K562 (cell line): ENCODE measurements around the gene SEC22B. TPM values are rescaled to one million over a fixed set of nuclear protein-coding genes. Genes with fewer than 3 reads are reported as not detected.
"Not testable (repeated sequence)": the region's sequence is repeated elsewhere in the genome, so short reads cannot be mapped to it uniquely, and the experiment has no call there.

Experiments used
- ATAC-seq: fragments of 200-7000 bp; cut with Tn5 transposase; 3 replicates; pipeline ENCODE4 v1.9.1; 2020; ENCODE audit warnings: moderate library complexity
- BruUV-seq: library from RNA; stranded (reverse); fragments of 400-500 nt; replicated peaks from 2 replicates; lab custom pipeline; 2021; lab: Mats Ljungman, UMichigan
- CTCF ChIA-PET: fragments of 300-600 bp; formaldehyde crosslinking; extraction: SDS; loops from one replicate; lab custom pipeline; 2021; ENCODE audit warnings: low intra/inter-chr PET ratio; lab: Yijun Ruan, JAX
- POLR2A ChIA-PET: fragments of 300-600, 350-650 bp; sonication (Branson Sonifier 250); formaldehyde crosslinking; extraction: SDS; loops from one replicate; lab custom pipeline; 2021; ENCODE audit warnings: antibody characterized with exemption, inconsistent platforms; lab: Yijun Ruan, JAX
- DNase-seq, 4 experiments: peaks; one replicate each; pipeline versions ENCODE4 v3.0.0 to v3.0.0-alpha.2; 2011 to 2018; ENCODE audit warnings: low spot score in 3 of 4, mixed read lengths in 3 of 4; ENCODE audit errors: extremely low read depth in 1 of 4
- FAIRE-seq: peaks from 2 replicates; lab custom pipeline; 2011; peaks lifted over from hg19 to GRCh38; lab: Jason Lieb, UNC
- H2AFZ ChIP-seq: 2 replicates; pipeline ENCODE4 v1.6.0; 2011; ENCODE audit warnings: low read depth, low read length, control low read depth, inconsistent platforms
- H3K27ac ChIP-seq: fragments of 200-600 bp; 3 replicates; pipeline ENCODE4 v1.8.0; 2011; ENCODE audit warnings: low read depth, mild to moderate bottlenecking, control low read depth, inconsistent platforms, low read length, moderate library complexity, mixed read lengths; ENCODE audit errors: extremely low read depth
- H3K27me3 ChIP-seq, 2 experiments: fragments of 300-600 bp in 1 of 2; 2 replicates in 1 of 2; 3 replicates in 1 of 2; pipeline versions ENCODE4 v1.6.0 to v1.8.0; 2011; ENCODE audit warnings: inconsistent platforms in 2 of 2, low read length in 2 of 2, mild to moderate bottlenecking in 1 of 2, mixed read lengths in 1 of 2, moderate library complexity in 1 of 2; ENCODE audit not compliant: control insufficient read depth in 2 of 2, insufficient read depth in 2 of 2
- H3K36me3 ChIP-seq: fragments of 300-600 bp; 3 replicates; pipeline ENCODE4 v1.8.0; 2011; ENCODE audit warnings: mild to moderate bottlenecking, low read length, inconsistent platforms; ENCODE audit not compliant: control insufficient read depth, insufficient read depth
- H3K4me1 ChIP-seq, 2 experiments: fragments of 200-600 bp in 1 of 2; replicated peaks in 1 of 2; 2 replicates in 1 of 2; 3 replicates in 1 of 2; pipeline versions ENCODE4 v1.5.1 to v1.8.0; 2011; ENCODE audit warnings: inconsistent platforms in 2 of 2, low read length in 2 of 2, mild to moderate bottlenecking in 1 of 2, mixed read lengths in 1 of 2, moderate library complexity in 1 of 2; ENCODE audit not compliant: control insufficient read depth in 2 of 2, insufficient read depth in 2 of 2
- H3K4me2 ChIP-seq: 2 replicates; pipeline ENCODE4 v1.6.1; 2011; ENCODE audit warnings: low read length, control low read depth, inconsistent platforms, mixed read lengths; ENCODE audit not compliant: insufficient read depth
- H3K4me3 ChIP-seq: fragments of 200-600 bp; sonication (generic), shearing (Covaris generic); 2 replicates; pipeline ENCODE4 v1.5.1; 2016; ENCODE audit warnings: control low read depth, inconsistent platforms
- H3K79me2 ChIP-seq: fragments of 200-600 bp; 3 replicates; pipeline ENCODE4 v1.8.0; 2011; ENCODE audit warnings: low read length, inconsistent platforms; ENCODE audit not compliant: control insufficient read depth, insufficient read depth
- H3K9ac ChIP-seq, 2 experiments: 2 replicates each; pipeline versions ENCODE4 v1.6.0 to v1.6.1; 2011; ENCODE audit warnings: low read depth in 2 of 2, low read length in 2 of 2, control low read depth in 1 of 2, inconsistent platforms in 1 of 2, mild to moderate bottlenecking in 1 of 2, mixed read lengths in 1 of 2; ENCODE audit not compliant: insufficient read depth in 1 of 2
- H3K9me1 ChIP-seq: one replicate; pipeline ENCODE4 v1.6.0; 2011; ENCODE audit warnings: inconsistent platforms, mild to moderate bottlenecking, low read length, moderate library complexity; ENCODE audit not compliant: control insufficient read depth, insufficient read depth
- H3K9me3 ChIP-seq: replicated peaks from 2 replicates; pipeline ENCODE4 v1.5.1; 2011; ENCODE audit warnings: low read depth, low read length, inconsistent platforms; ENCODE audit not compliant: control insufficient read depth, insufficient read depth
- H4K20me1 ChIP-seq: replicated peaks from 2 replicates; pipeline ENCODE4 v1.6.1; 2011; ENCODE audit warnings: low read length, inconsistent platforms, mixed read lengths; ENCODE audit not compliant: control insufficient read depth, insufficient read depth
- CEBPB ChIP-seq: fragments of 450-650 bp; IDR thresholded peaks from 2 replicates; pipeline ENCODE4 v1.6.1; 2016; ENCODE audit warnings: missing genetic modification characterization, missing compliant biosample characterization
- CEBPG ChIP-seq, 3 experiments: fragments of 200-800 bp in 1 of 3; sonication (Bioruptor generic) in 1 of 3; sonication (generic) in 1 of 3; formaldehyde crosslinking in 1 of 3; IDR thresholded peaks in 2 of 3; conservative IDR thresholded peaks in 1 of 3; 2 replicates each; pipeline versions ENCODE4 v1.6.1 to v1.8.0; 2016 to 2022; ENCODE audit warnings: missing compliant biosample characterization in 2 of 3, missing genetic modification characterization in 2 of 3, mild to moderate bottlenecking in 1 of 3, missing genetic modification reagents in 1 of 3
- KLF6 ChIP-seq: fragments of 250-450 bp; sonication (Bioruptor Pico); IDR thresholded peaks from 2 replicates; pipeline ENCODE4 v1.4.0; 2020; ENCODE audit warnings: mild to moderate bottlenecking, moderate library complexity, borderline replicate concordance
- ZFP30 ChIP-seq: fragments of 250-450 bp; sonication (Bioruptor Pico); IDR thresholded peaks from 2 replicates; pipeline ENCODE4 v1.8.0; 2022; ENCODE audit warnings: moderate library complexity, mild to moderate bottlenecking, inconsistent platforms, borderline replicate concordance
- ZNF140 ChIP-seq: fragments of 250-450 bp; sonication (Bioruptor Pico); IDR thresholded peaks from 2 replicates; pipeline ENCODE4 v1.8.0; 2021; ENCODE audit warnings: moderate library complexity, mild to moderate bottlenecking, inconsistent platforms
- WGBS: fragments of 100-300 bp; shearing (Covaris generic); methylation state at CpG from one replicate; pipeline ENCODE4 v1.1.6; 2016; ENCODE audit warnings: low coverage, mixed read lengths; ENCODE audit not compliant: insufficient coverage; ENCODE audit errors: missing lambda C conversion rate; 5-methylcytosine and 5-hydroxymethylcytosine counted together
- in situ Hi-C: fragments of 300-500 bp; cut with MboI; formaldehyde crosslinking; loops from 4 replicates; pipeline ENCODE4 v1.15.0; 2018; ENCODE audit warnings: inconsistent platforms, mixed read lengths
- intact Hi-C: fragments of 100-400 bp; cut with micrococcal nuclease; formaldehyde crosslinking; loops from 2 replicates; pipeline ENCODE4 v1.14.2; 2022
- polyA plus RNA-seq, 8 experiments: library from polyadenylated mRNA; depleted of rRNA in 4 of 8; stranded (reverse) in 5 of 8; unstranded in 3 of 8; fragments of >200 nt; fragmentation: Nextera tagmentation in 2 of 8; fragmentation: Illumina TruSeq in 1 of 8; extraction: Ambion mirVana in 2 of 8; extraction: Trizol in 1 of 8; gene quantifications; 2 replicates each; pipeline versions ENCODE4 v1.2.1 to v1.2.3, GENCODE V29; 2011 to 2014; ENCODE audit warnings: inconsistent platforms in 1 of 8, missing spikeins in 1 of 8
- total RNA-seq, 7 experiments: library from RNA; depleted of rRNA in 6 of 7; stranded (reverse); fragments of >200 nt in 6 of 7; fragmentation: Illumina TruSeq in 2 of 7; extraction: Trizol in 2 of 7; gene quantifications; 2 replicates each; pipeline versions ENCODE4 v1.2.1 to v1.2.3, GENCODE V29; 2011 to 2021; ENCODE audit warnings: low replicate concordance in 1 of 7
- TF ChIP-seq, protein P1 (sequence below): fragments of 450-650 bp; formaldehyde crosslinking; IDR thresholded peaks from 2 replicates; pipeline ENCODE4 v1.4.0; 2020; ENCODE audit warnings: mild to moderate bottlenecking, moderate library complexity

SEC22B gene
- total and polyA plus RNA-seq, 9 of the 15 experiments (the other 6 are each of a cell fraction or from before 2014, with no cell fraction given), result 13.1 to 40.3 (median 23.5) TPM

DNA sequence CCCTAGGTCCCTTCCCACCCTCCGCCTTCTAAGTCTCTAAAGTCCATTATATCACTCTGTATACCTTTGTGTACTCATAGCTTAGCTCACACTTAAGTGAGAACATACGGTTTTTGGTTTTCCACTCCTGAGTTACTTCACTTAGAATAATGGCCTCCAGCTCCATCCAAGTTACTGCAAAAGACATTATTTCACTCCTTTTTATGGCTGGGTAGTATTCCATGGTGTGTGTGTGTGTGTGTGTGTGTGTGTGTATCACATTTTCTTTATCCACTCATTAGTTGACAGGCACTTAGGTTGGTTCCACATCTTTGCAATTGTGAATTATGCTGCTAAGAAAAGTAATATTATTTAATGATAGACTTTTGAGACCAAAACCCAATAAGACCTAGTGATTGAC lies 1.7 kb upstream of the SEC22B start:
- H3K9me3 ChIP-seq, H3K9ac ChIP-seq, H3K27ac ChIP-seq, H3K4me1 ChIP-seq, FAIRE-seq, CTCF ChIA-PET, BruUV-seq, DNase-seq, H2AFZ ChIP-seq, ATAC-seq, in situ Hi-C loops, H4K20me1 ChIP-seq, intact Hi-C loops, H3K9me1 ChIP-seq, H3K4me2 ChIP-seq, POLR2A ChIA-PET, H3K36me3 ChIP-seq, H3K4me3 ChIP-seq, H3K27me3 ChIP-seq: not testable (repeated sequence)
- whole genome bisulfite sequencing, result 75% methylated on average over 2 of the region's 2 CpGs
- peaks cover 15% of the 10 kb centered on the region for H3K79me2 ChIP-seq

DNA sequence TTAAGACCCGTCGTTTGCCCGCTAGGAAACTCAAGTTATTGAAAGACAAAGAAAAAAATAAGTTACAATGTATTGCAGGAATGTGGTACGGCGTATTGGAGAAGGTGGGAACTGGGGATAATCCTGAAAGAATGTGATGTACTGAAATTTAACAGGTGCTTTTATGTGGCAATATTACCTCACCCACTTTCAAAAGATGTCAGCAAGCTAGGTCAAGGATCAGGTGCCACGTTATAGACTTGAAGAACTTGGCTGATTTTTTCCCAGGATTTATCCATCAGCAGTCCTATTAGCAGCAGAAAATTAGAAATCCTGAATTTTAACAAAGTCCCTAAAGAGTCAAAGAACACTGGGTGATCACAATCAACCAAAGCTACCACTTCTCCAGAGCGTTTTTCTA lies 632 bp downstream of the SEC22B start:
- H3K27ac ChIP-seq, result peak overlapping the region; percentile 88
- H3K9me3 ChIP-seq, intact Hi-C loops, H3K4me1 ChIP-seq, H3K27me3 ChIP-seq, CTCF ChIA-PET, H3K36me3 ChIP-seq, H3K9me1 ChIP-seq, FAIRE-seq, H4K20me1 ChIP-seq, in situ Hi-C loops: not testable (repeated sequence)
- peaks cover 17% of the 10 kb centered on the region for H3K79me2 ChIP-seq
- TF ChIP-seq, protein P1, sequence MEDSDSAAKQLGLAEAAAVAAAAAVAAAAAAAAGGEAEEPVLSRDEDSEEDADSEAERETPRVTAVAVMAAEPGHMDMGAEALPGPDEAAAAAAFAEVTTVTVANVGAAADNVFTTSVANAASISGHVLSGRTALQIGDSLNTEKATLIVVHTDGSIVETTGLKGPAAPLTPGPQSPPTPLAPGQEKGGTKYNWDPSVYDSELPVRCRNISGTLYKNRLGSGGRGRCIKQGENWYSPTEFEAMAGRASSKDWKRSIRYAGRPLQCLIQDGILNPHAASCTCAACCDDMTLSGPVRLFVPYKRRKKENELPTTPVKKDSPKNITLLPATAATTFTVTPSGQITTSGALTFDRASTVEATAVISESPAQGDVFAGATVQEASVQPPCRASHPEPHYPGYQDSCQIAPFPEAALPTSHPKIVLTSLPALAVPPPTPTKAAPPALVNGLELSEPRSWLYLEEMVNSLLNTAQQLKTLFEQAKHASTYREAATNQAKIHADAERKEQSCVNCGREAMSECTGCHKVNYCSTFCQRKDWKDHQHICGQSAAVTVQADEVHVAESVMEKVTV (CRISPR knock-in tag), result 0 out of 2 replicates have a peak, but pooled peaks have one; percentile 7
- TF ChIP-seq KLF6 (CRISPR knock-in tag) (0 out of 2 replicates have a peak, but pooled peaks have one; percentile 18), CEBPG (CRISPR knock-in tag; IDR thresholded peaks at IDR 0.05) (peak; percentile 65; the same call in 1 of the 2 replicates), CEBPG (tag; conservative IDR thresholded peaks at IDR 0.05 in 1 of 2, IDR thresholded peaks at IDR 0.05 in 1 of 2) (peak in 1 of 2 experiments; percentile 88; a peak in 2 of 4 replicates), ZFP30 (0 out of 2 replicates have a peak, but pooled peaks have one; percentile 21), CEBPB (0 out of 2 replicates have a peak, but pooled peaks have one; percentile 10), ZNF140 (CRISPR knock-in tag) (0 out of 2 replicates have a peak, but pooled peaks have one; percentile 39)
- POLR2A ChIA-PET, result interaction anchor here (1.4 kb wide), 1 partner anchor 432 kb away, joined by 3 read pairs; no protein-coding TSS in a partner anchor
- ATAC-seq (peak; percentile 32), DNase-seq (peak in 2 of 4 experiments; percentile 12 to 27)
- H3K4me3 ChIP-seq, result peak overlapping the region; percentile 66
- TSS peak; percentile 76 for BruUV-seq
- H3K4me2 ChIP-seq, result peak overlapping the region; percentile 94
- peak overlapping the region; percentile 94 to 96 for H3K9ac ChIP-seq
- WGBS, result 0% methylated on average over 4 of the region's 7 CpGs
- peak overlapping the region; percentile 99 for H2AFZ ChIP-seq

DNA sequence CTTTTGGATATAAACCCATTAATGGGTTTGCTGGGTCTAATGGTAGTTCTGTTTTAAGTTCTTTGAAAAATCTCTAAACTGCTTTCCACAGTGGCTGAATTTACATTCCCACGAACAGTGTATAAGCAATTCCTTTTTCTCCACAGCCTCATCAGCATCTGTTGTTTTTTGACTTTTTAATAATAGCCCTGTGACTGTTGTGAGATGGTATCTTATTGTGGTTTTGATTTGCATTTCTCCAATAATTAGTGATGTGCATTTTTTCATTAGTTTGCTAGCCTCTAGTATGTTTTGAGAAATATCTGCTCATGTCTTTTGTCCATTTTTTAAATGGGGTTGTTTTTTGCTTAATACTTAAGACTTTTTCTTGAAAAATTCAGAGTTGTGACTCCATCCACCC lies 11.6 kb downstream of the SEC22B start:
- intact Hi-C loops, BruUV-seq: not testable (repeated sequence)

More for the DNA sequence above, 11.6 kb downstream of the SEC22B start:
- CTCF ChIA-PET, H3K4me2 ChIP-seq, ATAC-seq, H3K9me1 ChIP-seq, in situ Hi-C loops, H3K27ac ChIP-seq, H2AFZ ChIP-seq, H3K4me3 ChIP-seq, POLR2A ChIA-PET, FAIRE-seq, H3K36me3 ChIP-seq, H3K4me1 ChIP-seq, H3K79me2 ChIP-seq, H4K20me1 ChIP-seq, H3K9ac ChIP-seq, DNase-seq, H3K9me3 ChIP-seq, H3K27me3 ChIP-seq: not testable (repeated sequence)
- WGBS, result 67% methylated on average over 1 of the region's 1 CpG
